Neutrophil (primary cell): Measurements from ENCODE around the gene ATOSB.

ENCODE experiments used
- H3K27ac ChIP-seq: fragments of 200-600 bp; sonication (generic); 2 replicates; pipeline ENCODE4 v1.5.1; 2016; ENCODE audit warnings: mild to moderate bottlenecking, moderate library complexity
- H3K27me3 ChIP-seq: fragments of 200-600 bp; sonication (generic); 2 replicates; pipeline ENCODE4 v1.6.0; 2016; ENCODE audit warnings: mild to moderate bottlenecking
- H3K36me3 ChIP-seq: fragments of 200-600 bp; sonication (generic); 2 replicates; pipeline ENCODE4 v1.5.1; 2017
- H3K4me1 ChIP-seq, 2 experiments: fragments of 200-600 bp in 1 of 2; sonication (generic) in 1 of 2; 1 replicate in 1 of 2; 2 replicates in 1 of 2; pipeline versions ENCODE4 v1.5.1 to v1.6.1; 2013 to 2016; ENCODE audit warnings: low read depth in 1 of 2, low read length in 1 of 2, mild to moderate bottlenecking in 1 of 2, moderate library complexity in 1 of 2; ENCODE audit not compliant: control insufficient read depth in 1 of 2, insufficient read depth in 1 of 2
- H3K4me3 ChIP-seq, 2 experiments: fragments of 200-600 bp in 1 of 2; sonication (generic) in 1 of 2; 1 replicate in 1 of 2; 2 replicates in 1 of 2; pipeline ENCODE4 v1.5.1; 2013 to 2016; ENCODE audit warnings: low read depth in 1 of 2, low read length in 1 of 2, mild to moderate bottlenecking in 1 of 2, moderate library complexity in 1 of 2
- H3K9me3 ChIP-seq: fragments of 200-600 bp; sonication (generic); 2 replicates; pipeline ENCODE4 v1.5.1; 2016
- TF ChIP-seq, protein P1 (sequence below): fragments of 200-600 bp; sonication (generic); IDR thresholded peaks from 2 replicates; pipeline ENCODE4 v1.5.1; 2016; ENCODE audit warnings: antibody characterized with exemption

Gene ATOSB

DNA sequence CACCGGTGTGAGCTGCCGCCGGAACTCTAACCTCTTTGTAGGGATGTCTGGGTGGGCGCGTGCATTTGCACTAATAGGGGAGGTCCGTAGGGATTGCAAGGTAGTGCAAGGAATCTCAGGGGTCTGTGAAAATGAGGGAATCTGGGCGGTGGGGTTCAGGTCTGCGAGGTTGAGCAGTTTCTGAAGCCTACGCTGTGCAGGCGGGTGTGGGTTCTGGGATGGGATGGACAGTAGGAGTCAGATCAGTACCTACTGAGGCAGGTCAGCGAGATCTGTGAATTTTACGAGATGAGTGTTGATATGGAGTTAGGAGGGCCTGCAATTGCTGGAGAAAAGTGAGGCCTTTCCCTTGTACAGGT, 856 bp upstream of the ATOSB start:
- no peaks in the 10 kb centered on the region for H3K27me3 ChIP-seq

DNA sequence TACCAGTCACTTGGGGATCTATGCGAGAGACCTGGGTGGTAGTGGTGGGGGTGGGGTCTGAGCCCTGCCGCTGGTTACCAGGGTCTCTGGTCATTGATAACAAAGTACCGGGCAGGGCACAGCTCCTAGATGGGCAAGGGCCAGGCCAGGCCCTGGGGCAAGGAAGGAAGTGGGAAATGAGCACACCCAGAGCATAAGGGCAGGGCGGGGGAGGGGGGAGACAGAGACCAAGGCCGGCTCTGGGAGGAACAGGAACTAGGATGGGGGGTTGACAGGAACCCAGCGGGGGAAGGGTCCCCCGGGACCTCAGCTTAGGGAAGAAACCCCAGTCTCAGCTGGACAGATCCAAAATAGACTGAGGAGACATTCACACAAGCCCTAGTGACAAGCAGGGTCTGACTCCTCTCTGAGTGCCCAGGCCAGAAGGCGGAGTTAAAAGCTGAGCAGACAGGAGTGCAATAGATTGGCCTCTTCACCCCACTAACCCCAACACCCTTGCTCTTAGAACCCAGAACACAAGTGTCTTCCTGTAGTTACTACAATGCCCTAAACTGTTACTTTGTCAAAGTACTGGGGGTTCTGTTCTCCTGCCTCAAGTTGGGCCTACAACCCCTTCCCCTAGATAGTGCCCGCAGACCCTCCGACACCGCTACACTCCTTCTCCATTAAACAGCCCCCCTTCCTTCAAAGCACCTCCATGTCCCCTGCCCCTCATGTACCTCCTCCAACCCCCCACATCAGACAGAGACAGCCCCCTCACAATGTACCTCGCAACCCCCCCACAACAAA, 628 bp downstream of the ATOSB start:
- TF ChIP-seq, protein P1, sequence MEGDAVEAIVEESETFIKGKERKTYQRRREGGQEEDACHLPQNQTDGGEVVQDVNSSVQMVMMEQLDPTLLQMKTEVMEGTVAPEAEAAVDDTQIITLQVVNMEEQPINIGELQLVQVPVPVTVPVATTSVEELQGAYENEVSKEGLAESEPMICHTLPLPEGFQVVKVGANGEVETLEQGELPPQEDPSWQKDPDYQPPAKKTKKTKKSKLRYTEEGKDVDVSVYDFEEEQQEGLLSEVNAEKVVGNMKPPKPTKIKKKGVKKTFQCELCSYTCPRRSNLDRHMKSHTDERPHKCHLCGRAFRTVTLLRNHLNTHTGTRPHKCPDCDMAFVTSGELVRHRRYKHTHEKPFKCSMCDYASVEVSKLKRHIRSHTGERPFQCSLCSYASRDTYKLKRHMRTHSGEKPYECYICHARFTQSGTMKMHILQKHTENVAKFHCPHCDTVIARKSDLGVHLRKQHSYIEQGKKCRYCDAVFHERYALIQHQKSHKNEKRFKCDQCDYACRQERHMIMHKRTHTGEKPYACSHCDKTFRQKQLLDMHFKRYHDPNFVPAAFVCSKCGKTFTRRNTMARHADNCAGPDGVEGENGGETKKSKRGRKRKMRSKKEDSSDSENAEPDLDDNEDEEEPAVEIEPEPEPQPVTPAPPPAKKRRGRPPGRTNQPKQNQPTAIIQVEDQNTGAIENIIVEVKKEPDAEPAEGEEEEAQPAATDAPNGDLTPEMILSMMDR, result no peak
- Histone ChIP-seq H3K4me1 (peaks cover 60 to 61% of the 10 kb centered on the region in 2 experiments), H3K27me3 (no peaks in the 10 kb centered on the region), H3K9me3 (no peaks in the 10 kb centered on the region), H3K4me3 (peak overlapping the region; percentile 77 to 85), H3K36me3 (no peaks in the 10 kb centered on the region), H3K27ac (peak overlapping the region; percentile 98)

More for the DNA sequence above, 856 bp upstream of the ATOSB start:
- Histone ChIP-seq H3K36me3 (no peaks in the 10 kb centered on the region), H3K4me1 (peaks cover 46 to 49% of the 10 kb centered on the region in 2 experiments), H3K4me3 (peak overlapping the region; percentile 77 to 85), H3K9me3 (no peaks in the 10 kb centered on the region), H3K27ac (peak overlapping the region; percentile 98)
- TF ChIP-seq, protein P1, result no peak

- peak overlapping the region; percentile 98 for H3K27ac ChIP-seq
- H3K4me1 ChIP-seq, result peaks cover 68 to 69% of the 10 kb centered on the region in 2 experiments
- H3K27me3 ChIP-seq, result no peaks in the 10 kb centered on the region
- H3K36me3 ChIP-seq, result peaks cover 7% of the 10 kb centered on the region
- H3K9me3 ChIP-seq, result no peaks in the 10 kb centered on the region
- H3K4me3 ChIP-seq, result peak overlapping the region; percentile 77 to 85
- TF ChIP-seq, protein P1, result no peak
Observed at GRCh38 chr9:35114113-35114839, 1.4 kb downstream of the ATOSB start.

GRCh38 chr9:35112257-35113020, 3.2 kb downstream of the ATOSB start:
- TF ChIP-seq, protein P1, result no peak
- Histone ChIP-seq H3K4me1 (peaks cover 74 to 78% of the 10 kb centered on the region in 2 experiments), H3K27me3 (no peaks in the 10 kb centered on the region), H3K36me3 (peaks cover 25% of the 10 kb centered on the region), H3K4me3 (peak overlapping the region; percentile 82 to 85), H3K27ac (peak overlapping the region; percentile 98), H3K9me3 (no peaks in the 10 kb centered on the region)
